ENCODE results near the gene PDE8A.
"Not testable (repeated sequence)": the region's sequence is repeated elsewhere in the genome, so short reads cannot be mapped to it uniquely, and the experiment has no call there.

PDE8A gene

DNA sequence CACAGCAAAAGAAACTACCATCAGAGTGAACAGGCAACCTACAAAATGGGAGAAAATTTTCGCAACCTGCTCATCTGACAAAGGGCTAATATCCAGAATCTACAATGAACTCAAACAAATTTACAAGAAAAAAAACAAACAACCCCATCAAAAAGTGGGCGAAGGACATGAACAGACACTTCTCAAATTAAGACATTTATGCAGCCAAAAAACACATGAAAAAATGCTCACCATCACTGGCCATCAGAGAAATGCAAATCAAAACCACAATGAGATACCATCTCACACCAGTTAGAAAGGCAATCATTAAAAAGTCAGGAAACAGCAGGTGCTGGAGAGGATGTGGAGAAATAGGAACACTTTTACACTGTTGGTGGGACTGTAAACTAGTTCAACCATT, 30.1 kb downstream of the PDE8A start:
- DNase-seq = not testable (repeated sequence)

DNA sequence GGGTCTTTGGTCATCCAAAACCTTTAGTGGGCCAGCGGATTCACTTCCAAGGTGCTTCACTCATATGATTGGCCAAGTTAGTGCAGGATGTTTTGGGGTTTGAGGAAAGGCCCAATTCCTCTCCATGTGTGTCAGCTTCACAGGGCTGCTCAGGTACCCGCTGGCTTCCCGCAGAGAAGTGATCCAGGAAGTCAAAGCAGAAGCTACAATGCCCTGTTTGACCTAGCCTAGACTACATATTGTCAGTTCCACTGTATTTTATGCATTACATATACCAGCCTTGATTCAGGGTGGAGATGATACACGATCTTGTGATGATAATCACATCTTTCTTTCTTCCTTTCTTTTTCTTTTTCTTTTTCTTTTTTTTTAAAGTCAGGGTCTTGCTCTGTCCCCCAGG, 32.1 kb downstream of the PDE8A start:
- no peak for DNase-seq

DNA sequence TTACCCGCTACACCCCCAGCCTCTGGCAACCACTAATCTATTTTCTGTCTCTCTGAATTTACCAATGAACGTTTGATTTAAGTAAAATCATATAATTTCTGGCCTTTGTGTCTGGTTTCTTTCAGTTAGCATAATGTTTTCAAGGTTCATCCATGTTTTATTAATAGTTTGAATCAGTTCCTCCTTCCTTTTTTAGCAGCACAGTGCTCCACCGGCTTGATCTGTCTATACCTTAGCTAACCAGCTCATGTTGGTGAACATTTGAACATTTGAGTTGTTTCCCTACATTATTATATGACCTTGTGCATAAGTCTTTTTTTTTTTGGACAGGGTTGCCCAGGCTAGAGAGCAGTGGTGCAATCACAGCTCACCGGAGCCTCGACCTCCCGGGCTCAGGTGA, 33.3 kb downstream of the PDE8A start:
- no peak for DNase-seq

DNA sequence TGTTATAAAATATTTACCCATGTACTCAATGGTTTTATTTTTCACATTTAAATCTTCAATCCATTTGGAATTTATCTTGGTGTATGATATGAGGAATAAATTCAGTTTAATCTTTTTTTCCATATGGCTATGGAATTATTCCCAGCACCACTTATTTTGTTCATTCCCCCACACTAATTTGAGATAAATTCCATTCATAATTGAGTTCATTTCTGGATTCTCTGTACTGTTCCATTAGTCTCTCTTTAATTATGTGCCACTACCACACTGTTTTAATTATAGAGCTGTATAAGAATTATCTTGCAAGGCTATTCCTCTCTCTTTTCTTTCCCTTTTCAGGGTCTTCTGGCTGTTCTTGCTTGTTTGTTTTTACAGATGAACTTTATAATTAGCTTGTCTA, 34.6 kb downstream of the PDE8A start:
- DNase-seq = no peak

DNA sequence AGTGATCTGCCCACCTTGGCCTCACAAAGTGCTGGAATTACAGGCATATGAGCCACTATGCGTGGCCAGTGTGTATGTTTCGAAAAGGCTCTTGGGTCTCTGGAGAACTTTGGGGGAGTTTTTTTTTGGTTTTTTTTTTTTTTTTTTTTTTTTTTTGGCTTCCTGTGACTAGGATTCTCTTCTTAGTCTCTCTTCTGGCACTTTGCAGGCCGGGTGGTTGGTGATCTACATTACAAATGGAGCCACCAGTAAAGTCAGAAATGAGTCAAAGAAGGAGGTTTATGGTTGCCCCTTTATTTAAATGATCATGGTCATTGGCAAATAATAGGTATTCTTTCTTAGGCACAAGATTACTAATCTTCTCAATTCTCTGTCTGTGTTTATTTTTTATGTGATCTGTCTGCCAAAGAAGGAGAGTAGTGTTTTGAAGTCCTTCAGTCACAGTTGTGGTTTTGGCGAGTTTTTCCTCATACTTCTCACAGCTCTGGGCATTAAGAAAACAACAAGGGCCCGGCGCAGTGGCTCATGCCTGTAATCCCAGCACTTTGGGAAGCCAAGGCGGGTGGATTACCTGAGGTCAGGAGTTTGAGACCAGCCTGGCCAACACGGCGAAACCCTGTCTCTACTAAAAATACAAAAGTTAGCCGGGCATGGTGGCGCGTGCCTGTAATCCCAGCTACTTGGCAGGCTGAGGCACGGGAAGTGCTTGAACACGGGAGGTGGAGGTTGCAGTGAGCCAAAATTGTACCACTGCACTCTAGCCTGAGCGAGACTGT, 38.3 kb downstream of the PDE8A start:
- no peak for DNase-seq

DNA sequence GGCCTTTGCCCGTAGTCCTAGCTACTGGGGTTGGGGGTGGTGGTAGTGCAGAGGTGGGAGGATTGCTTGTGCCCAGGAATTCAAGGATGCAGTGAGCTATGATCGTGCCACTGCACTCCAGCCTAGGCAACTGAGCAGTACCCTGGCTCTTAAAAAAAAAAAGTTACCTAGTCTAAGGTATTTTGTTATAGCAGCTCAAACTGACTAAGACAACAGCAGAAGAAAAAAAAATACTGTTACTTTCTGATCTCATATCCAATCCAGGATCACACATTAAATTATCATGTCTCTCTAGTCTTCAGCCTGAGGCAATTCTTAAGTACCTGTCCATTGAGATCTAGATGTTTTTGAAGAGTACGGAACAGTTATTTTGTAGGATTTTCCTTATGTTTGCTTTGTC, 39.8 kb downstream of the PDE8A start:
- no peak for DNase-seq

DNA sequence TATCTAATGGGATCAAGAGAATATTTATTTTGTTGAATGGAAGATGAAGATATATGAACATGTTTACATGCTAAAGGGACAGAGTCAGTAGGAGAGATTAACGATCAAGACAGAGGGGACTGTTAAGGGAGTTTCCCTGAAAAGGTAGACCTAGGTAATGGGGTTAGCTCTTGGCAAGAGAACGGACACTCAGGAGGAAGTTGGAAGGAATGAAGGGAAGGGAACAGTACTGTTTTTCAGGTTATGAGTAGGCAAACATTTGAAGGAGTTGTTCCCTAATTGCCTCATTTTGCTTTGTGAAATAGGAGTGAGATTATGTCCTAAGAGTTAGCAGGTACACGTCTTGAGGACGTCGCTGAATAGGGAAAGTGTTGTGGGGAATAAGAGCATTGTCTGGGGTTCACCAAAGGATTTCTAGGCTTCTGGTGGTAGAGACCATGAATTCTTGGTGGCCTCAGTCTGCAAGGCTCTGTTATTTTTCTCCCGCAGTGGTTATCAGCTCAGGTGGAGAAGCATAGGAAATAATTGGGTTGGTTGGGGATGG, 41.3 kb downstream of the PDE8A start:
- no peak for DNase-seq

DNA sequence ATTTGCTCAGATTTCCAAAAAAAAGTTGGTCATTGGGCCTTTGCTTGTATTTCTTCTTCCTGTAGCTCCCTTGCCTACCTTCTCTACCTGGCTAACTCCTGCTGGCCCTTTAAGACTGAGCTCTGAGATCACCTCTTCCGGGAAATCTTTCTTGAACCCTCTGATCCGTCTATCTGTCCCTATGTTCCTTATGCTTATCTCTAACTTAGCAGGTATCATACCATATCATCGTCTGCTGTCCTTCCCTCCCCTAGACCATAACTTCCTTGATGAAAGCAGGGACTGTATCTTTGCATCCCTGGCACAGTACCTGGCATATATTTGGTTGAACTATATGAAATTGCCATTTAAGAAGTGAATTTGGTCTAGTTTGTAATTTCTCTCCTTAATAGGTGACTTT, 42.3 kb downstream of the PDE8A start:
- no peak for DNase-seq

DNA sequence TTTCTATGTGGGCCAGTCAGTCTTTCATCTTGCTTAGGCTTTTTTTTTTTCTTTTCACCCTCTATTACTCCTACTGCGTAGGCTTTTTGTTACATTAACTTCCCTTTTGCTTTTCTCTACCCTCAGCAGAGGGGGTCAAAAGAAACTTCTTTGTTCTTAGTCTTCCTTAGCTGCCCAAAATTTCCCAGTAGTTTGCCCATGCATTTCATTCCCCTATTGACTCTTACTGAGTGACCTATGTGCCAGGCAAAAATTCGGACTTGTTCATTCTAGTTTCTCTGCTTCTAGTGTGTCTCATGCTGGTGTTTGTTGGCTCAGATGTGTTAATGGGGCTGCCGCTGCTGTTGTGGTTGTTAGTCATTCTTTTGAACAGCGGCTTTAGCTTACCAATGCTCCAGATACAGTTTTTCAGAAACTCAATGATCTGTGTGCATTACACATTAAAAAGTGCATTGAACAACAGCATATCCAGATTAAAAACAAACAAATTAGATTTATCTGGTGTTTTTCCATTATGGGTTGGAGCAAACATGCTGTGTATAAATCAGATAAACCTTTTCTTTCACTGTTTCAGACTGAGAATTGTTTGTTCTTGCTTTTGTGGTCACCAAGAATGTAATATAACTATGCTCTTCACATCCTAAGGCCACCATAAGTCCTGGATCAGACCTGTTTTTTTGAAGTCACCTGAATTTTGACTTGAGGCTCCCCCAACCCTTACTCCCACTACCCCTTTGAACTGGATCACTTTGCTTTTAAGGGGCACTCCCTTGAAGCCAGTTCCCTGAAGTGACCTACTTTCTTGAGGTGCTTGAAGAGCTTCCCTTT, 43.1 kb downstream of the PDE8A start:
- DNase-seq = no peak

DNA sequence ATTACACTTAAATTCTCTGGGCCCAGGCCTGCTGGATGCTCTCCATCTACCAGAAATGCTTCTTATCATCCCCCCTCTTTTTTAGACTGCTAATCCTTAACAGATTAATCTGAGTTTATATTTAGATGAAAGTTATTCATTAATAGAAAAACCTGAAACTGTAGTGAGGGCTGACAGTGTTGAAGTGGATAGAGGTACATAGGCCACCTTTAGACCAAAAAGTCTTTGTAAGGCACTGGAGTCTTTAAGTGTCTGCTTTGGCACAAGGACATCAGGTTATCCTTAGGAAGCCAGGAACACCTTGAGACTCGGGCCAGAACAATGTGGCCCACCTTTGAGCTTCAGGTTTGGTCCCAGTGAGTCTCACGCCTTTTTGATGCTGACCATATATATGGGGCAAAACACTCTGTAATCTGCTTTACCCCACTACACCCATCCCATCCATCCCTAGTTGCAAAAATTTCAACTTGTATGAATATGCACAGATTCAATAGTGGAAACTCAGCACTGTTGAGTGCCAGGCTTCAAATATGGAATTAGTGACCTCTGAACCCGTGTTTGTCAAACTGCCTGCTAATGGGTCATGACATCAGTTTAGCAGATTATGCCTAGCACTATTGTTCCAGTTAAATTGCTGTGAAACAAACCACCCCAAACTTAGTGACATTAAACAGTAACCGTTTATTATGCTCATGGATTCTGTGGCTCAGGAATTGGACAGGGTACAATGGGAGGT, 44.0 kb downstream of the PDE8A start:
- DNase-seq = no peak

DNA sequence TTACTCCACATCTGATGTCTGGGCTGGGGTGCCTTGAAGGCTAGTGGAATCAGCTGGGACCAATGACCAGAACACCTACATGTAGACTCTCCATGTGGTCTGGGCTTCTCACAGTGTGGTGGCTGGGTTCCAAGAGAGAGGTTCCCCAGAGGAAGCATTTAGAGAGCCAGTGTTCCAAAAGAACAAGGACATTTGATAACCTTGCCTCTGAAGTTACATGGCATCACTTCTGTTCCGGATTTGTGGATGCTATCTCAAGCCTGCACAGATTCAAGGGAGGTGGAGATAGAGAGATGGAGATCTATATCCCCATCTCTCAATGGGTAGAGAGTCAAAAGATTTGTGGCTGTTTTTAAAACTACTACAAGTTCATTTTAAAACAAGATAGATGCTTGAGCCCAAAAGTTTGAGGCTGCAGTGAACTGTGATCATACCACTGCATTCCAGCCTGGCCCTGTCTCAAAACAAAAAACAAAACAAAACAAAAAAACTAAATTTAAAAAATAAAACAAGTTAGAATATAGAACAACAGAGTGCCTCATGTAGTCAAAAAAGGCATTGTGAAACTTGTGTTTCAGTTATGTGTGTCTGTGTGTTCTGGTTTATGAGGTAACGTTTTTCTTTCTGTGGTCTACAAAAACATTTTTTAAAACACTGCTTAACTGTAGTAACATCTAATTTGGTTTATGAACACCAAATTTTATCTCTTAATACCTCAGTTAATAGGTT, 44.8 kb downstream of the PDE8A start:
- DNase-seq = no peak

DNA sequence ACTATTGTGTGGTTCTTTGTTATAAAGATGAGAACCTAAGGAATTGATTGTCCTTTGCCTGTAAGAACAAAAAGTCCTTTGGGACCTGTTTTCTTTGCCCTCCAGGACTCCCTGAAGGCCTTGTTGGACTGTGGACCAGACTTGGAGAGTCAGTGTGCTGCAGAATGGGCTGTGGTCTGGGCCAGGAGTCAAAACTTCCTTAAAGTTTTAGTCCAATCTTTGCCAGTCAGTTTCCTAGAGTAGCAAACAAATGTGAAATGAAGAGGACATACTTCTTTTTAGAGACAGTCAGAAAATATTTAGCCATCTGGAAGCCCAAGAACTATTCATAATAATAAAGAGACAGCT, 45.4 kb downstream of the PDE8A start:
- DNase-seq = no peak

DNA sequence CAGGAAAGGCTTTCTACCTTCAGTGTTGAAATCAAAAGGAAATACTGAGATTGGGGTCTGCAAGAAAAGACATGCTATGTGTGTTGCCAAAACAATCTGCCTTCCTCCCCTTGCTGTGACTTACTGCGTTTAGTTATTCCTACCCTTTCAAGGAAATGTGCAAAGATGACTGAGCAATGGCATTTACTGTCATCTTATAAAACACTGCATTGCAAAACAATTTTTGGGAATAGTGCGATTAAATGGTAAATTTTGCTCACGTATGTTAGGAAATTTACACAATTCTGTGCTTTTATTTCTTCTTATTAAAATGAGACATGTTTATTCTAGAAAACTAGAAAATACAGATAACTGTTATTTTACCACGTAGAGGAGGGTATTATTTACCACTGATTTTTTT, 45.8 kb downstream of the PDE8A start:
- no peak for DNase-seq

DNA sequence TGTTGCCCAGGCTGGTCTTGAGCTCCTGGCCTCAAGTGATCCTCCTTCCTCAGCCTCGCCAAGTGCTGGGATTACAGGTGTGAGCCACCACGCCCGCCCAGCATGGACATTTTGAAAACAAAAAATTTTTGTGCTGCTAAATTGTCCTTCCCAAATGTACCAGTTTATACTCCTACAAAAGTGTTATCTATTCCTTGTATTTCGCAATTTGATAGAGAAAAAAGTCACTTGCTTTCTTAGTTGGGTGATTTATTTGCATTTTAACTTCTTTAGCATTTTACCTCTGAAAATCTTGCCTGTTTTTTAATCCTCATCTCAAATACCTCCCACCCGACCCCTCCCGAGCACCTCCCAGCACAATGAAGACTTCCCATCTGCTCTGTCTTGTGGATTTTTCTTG, 46.8 kb downstream of the PDE8A start:
- DNase-seq = no peak

DNA sequence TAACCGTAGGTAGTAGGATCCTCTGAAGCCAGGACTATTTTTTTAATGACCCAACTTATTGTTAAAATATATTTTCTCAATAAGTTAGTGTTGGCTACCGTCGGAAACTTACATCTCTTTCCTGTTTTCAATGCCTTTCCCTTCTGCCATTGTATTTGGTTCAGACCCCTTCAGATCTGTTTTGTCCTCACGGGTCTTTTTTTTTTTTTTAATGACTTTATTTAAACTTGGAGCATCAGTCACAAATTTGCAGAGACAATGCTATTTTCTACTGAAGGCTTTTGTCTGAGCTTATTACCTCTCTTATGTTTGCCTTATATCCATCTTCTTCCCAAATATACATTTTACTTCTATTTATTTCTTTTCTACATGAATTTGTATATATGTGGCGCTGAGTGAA, 47.6 kb downstream of the PDE8A start:
- no peak for DNase-seq

DNA sequence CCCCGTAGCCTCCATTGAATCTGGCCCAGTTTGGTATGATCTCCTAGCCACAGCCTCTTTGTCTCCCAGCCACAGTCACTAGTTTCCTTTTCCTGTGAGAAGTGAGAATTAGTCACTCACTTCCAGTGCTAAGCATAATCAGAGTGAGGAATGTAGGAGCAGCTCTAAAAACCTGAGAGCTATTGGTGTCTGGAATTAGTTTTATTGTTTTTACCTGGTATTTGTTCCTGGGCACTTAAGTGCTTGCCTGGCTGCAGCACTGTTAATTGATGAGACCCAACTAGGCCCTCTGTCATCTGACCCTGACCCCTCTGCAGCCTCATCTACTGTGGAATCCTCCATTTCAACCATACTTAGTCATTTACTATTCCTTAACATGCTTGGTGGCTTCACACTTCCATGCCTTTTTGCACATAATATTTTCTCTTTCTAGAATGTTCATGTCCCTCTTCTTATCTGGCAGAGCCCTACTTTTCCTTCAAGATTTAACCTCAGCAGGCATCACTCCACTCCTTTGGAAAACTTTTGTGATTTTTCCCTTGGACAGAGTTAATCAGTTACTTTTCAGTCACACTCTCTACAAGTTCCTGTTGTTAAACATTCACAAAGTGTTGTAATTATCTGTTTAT, 48.8 kb downstream of the PDE8A start:
- DNase-seq = no peak

DNA sequence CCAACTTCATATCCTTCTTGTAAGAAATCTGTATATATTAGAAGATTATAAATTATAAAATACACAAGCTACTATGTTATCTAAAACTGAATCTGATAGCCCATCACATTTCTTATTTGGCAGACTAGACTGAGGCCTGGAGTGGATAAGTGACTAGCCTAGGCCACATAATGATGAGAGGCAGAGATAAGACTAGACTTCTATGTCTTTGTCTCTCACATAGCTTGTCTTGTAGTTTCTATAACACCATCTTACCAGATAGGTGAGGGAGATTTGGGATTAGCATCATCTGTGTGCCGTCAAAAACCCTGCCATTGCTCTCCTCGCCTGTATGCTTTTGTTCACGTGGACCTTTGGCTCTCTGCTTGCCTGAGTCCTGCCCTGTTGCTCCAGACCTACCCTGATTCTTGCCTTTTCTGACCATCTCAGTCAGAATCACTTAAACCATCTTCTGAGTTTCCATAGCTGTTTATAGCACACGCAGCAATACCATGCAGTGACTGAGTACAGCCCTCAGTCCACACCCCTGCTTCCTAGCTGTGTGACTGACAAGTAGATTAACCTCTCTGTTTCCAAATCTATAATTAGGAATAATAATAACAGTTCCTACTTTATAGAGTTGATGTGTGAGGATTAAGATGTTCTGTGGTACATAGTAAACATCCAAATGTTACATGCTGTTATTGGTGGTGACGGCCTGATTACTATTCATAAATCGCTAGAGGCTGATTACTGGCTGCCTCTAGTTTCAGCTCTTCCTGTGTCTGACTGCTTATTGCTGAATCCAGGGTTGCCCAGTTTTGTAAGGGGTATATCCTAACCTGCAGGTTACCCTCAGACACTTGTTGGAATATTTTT, 49.7 kb downstream of the PDE8A start:
- DNase-seq = no peak

DNA sequence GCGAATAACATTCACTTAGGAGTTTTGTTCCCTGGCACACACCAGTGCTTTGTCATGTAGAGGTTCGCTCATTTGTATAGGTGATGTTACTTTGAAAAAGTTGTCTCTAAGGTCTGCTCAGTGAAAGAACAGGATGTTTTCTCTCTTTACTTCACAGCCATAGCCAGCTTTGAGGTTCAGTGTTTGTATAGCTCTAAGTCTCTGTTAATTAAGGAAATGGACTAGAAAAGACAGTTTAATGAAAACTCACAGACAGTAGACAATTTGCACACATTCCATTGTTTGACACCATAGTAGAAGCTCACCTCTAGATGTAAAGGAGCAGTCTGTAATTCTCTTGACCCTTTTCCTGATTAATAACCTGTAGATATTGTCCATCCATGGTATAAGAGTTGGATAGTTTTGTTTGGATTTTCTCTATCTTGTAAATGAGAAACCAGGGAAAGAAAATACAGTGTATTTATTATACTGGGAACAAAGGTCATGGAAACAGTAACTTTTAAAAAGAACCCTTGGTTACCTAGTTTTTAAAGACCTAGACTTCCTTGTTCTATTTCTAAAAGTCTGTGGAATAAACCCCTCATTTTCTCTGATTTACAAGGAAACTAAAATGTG, 50.4 kb downstream of the PDE8A start:
- DNase-seq = no peak

DNA sequence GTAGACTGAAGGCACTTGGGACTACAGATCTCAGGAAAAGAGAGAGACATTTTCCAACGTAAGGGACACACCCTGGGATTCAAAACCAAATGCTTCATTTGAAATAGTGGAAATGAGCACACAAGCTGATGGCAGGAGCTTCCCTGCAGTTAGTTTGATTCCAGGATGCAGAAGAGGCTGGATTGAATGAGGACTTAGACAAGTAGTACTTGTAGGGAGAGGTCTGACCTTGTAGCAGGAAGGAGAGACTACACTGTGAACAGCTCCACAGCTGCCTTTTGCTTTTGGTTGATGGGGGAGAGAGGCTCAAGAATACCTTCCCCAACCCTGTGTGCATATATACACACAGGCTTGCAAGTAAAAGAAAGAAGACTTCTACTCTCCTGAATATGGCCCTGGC, 51.5 kb downstream of the PDE8A start:
- DNase-seq = no peak

DNA sequence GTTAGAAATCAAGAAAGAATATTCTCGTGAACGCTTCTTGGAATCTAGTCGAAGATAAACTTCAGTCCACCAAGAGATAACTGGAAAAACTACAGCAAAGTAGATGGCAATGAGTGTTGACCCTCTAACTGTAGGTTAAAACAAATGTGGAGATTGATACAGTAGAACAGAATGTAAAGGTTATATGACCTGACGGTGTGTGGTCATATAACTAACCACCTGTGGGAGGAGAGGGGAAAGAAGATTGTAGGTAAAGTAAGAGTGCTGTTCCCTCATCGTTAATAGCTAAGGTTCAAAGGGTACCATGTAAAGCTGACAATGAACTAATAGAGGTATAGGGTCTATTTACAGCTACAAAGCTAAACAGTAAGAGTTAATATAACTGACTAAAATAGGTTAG, 52.6 kb downstream of the PDE8A start:
- DNase-seq = no peak

DNA sequence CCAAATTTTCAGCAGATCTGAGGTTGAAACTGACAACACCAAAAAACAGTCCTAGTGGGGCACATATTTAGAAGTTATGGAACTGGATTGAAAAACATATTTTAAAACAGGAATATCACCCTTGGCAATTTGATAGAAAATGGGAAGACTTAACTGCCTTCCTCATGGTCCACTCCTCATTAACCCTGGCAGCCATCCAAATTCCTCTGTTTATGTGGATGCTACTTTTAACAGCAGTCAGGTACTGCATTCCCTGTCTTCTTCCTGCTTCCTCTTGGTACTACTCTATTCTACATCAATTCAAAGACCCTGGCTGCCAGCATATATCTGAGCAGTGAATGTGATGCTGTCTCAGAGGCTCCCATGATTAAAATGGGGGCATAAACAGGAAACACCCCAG, 54.3 kb downstream of the PDE8A start:
- no peak for DNase-seq
